Measurements from ENCODE around the gene ALDH3B2. TPM values are rescaled to one million over a fixed set of nuclear protein-coding genes. Genes with fewer than 3 reads are reported as not detected.
A peak's percentile ranks its signal among the peaks of the same experiment; 100 is the strongest.

ALDH3B2 gene
- total and polyA plus RNA-seq, 2 of the 8 experiments (the other 6 are each of a cell fraction or from before 2014, with no cell fraction given): not detected

DNA sequence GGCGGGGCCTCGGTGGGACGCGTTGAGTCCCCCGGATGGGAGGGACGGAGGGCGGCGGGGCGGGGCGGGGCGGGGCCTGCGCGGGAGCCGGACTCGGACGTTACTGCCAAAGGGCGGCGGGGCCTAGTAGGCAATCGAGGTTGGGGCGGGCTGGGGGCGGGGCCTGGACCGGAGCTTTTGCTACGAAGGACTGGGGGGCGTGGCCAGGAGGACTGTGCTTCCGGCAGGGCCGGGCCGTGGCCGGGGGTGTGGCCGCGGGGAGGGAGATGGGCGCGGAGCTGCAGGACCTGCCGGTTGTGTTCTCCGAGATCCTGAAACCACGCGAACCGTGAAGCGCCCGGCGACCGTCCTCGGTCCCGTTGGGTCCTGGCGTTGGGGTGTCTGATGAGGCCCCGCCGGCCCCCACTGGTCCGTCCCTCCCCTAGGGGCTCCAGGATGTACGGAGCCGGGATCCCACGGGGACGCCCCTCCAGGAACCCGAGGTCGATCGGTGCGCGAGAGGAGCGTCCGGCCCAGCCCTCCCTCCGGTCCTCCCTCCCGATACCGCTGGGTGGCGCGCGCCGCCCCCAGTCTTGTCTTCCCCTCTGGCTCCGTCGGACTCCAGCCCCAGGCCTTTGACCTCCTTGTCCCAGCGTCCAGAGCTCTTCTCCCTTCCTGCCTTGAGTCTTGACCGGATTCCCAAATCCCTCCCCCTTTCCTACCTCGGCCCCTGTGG, 44.0 kb downstream of the ALDH3B2 start (continued):
- no peak for TF ChIP-seq RFX5 (IDR thresholded peaks at IDR 0.05; ENCODE audit: borderline replicate concordance, low read depth, low read length)
- peak; percentile 14; the same call in 1 of the 2 replicates for TF ChIP-seq GABPA (IDR thresholded peaks at IDR 0.05; ENCODE audit: borderline replicate concordance, insufficient read depth, low read length)
- TF ChIP-seq, protein P1, sequence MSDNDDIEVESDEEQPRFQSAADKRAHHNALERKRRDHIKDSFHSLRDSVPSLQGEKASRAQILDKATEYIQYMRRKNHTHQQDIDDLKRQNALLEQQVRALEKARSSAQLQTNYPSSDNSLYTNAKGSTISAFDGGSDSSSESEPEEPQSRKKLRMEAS (IDR thresholded peaks at IDR 0.05): peak; percentile 8; the same call in 1 of the 2 replicates
- 0 out of 2 replicates have a peak, but pooled peaks have one; percentile 9 for TF ChIP-seq CHD2 (IDR thresholded peaks at IDR 0.05; ENCODE audit: low read length)
- peak; percentile 64; the same call in 1 of the 2 replicates for TF ChIP-seq RBBP5 (IDR thresholded peaks at IDR 0.05; ENCODE audit: borderline replicate concordance, low read depth, low read length)

All from H1 (cell line).